Ishikawa (cell line): ENCODE data around the gene NSUN3.

ENCODE experiments used
- CEBPB ChIP-seq: IDR thresholded peaks from 2 replicates; pipeline ENCODE4 v1.6.1; 2012
- CREB1 ChIP-seq: IDR thresholded peaks from 2 replicates; pipeline ENCODE4 v1.6.1; 2012; ENCODE audit warnings: low read depth
- EGR1 ChIP-seq: IDR thresholded peaks from 2 replicates; pipeline ENCODE4 v1.6.1; 2012
- EP300 ChIP-seq: IDR thresholded peaks from 2 replicates; pipeline ENCODE4 v1.6.1; 2012; ENCODE audit warnings: borderline replicate concordance
- FOXM1 ChIP-seq: IDR thresholded peaks from 2 replicates; pipeline ENCODE4 v1.6.1; 2012; ENCODE audit warnings: low read depth, borderline replicate concordance
- NFIC ChIP-seq: IDR thresholded peaks from 2 replicates; pipeline ENCODE4 v1.6.1; 2012
- RAD21 ChIP-seq: IDR thresholded peaks from 2 replicates; pipeline ENCODE4 v1.6.1; 2012; ENCODE audit warnings: low read depth
- TAF1 ChIP-seq: IDR thresholded peaks from 2 replicates; pipeline ENCODE4 v1.6.1; 2012; ENCODE audit warnings: low read depth, mild to moderate bottlenecking
- TCF12 ChIP-seq: IDR thresholded peaks from 2 replicates; pipeline ENCODE4 v1.6.1; 2012; ENCODE audit warnings: low read depth
- TEAD4 ChIP-seq: IDR thresholded peaks from 2 replicates; pipeline ENCODE4 v1.6.1; 2012
- YY1 ChIP-seq: IDR thresholded peaks from 2 replicates; pipeline ENCODE4 v1.6.1; 2012; ENCODE audit warnings: low read depth
- ZBTB7A ChIP-seq: IDR thresholded peaks from 2 replicates; pipeline ENCODE4 v1.6.1; 2012; ENCODE audit warnings: low read depth
- TF ChIP-seq, protein P1 (sequence below): IDR thresholded peaks from 2 replicates; pipeline ENCODE4 v1.6.1; 2012; ENCODE audit warnings: low read depth, mild to moderate bottlenecking
- TF ChIP-seq, protein P2 (sequence below): IDR thresholded peaks from 2 replicates; pipeline ENCODE4 v1.6.1; 2012
- TF ChIP-seq, protein P3 (sequence below): IDR thresholded peaks from 2 replicates; pipeline ENCODE4 v1.6.1; 2012

NSUN3 gene

DNA sequence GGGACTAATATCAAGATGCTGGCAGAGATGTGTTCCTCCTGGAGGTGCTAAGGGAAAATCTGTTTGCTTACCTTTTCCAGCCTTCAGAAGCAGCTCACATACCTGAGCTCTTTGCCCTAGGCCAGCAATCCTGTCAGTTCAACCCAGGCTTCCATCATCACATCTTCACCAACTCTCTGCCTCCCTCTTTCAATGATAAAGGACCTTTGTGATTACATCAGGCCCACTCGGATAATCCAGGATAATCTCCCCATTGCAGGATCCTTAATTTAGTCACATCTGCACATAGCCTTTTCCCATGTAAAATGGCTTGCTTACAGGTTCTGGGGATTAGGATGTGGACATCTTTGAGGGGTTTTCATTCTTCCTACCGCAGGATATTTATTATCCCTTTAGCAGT is 58.3 kb downstream of the NSUN3 start:
- TF ChIP-seq EGR1 (no peak), CREB1 (no peak), EP300 (no peak), NFIC (no peak), ZBTB7A (no peak), RAD21 (no peak), FOXM1 (no peak), YY1 (no peak), CEBPB (no peak), TEAD4 (no peak), TAF1 (no peak), TCF12 (no peak)
- TF ChIP-seq, protein P1, sequence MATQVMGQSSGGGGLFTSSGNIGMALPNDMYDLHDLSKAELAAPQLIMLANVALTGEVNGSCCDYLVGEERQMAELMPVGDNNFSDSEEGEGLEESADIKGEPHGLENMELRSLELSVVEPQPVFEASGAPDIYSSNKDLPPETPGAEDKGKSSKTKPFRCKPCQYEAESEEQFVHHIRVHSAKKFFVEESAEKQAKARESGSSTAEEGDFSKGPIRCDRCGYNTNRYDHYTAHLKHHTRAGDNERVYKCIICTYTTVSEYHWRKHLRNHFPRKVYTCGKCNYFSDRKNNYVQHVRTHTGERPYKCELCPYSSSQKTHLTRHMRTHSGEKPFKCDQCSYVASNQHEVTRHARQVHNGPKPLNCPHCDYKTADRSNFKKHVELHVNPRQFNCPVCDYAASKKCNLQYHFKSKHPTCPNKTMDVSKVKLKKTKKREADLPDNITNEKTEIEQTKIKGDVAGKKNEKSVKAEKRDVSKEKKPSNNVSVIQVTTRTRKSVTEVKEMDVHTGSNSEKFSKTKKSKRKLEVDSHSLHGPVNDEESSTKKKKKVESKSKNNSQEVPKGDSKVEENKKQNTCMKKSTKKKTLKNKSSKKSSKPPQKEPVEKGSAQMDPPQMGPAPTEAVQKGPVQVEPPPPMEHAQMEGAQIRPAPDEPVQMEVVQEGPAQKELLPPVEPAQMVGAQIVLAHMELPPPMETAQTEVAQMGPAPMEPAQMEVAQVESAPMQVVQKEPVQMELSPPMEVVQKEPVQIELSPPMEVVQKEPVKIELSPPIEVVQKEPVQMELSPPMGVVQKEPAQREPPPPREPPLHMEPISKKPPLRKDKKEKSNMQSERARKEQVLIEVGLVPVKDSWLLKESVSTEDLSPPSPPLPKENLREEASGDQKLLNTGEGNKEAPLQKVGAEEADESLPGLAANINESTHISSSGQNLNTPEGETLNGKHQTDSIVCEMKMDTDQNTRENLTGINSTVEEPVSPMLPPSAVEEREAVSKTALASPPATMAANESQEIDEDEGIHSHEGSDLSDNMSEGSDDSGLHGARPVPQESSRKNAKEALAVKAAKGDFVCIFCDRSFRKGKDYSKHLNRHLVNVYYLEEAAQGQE, result no peak
- TF ChIP-seq, protein P2, sequence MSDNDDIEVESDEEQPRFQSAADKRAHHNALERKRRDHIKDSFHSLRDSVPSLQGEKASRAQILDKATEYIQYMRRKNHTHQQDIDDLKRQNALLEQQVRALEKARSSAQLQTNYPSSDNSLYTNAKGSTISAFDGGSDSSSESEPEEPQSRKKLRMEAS, result no peak
- TF ChIP-seq, protein P3, sequence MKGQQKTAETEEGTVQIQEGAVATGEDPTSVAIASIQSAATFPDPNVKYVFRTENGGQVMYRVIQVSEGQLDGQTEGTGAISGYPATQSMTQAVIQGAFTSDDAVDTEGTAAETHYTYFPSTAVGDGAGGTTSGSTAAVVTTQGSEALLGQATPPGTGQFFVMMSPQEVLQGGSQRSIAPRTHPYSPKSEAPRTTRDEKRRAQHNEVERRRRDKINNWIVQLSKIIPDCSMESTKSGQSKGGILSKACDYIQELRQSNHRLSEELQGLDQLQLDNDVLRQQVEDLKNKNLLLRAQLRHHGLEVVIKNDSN, result no peak

DNA sequence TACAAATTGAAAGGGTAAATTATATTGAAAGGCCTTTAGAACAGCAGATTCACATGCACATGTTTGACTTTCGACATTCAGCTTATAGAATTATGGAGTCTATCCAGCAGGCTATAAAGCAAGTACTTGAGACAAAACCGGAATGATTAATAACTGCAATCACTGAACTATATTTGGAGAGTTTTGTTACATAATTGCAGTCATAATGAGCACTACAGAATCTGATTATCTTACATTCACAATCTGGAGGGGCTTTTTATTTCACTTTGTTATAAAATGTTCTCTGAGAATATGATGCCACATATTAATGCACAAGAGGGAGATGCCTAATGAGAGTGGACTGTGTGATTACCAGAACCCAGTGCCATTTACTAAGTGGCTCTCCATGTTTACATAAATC is 64.3 kb downstream of the NSUN3 start:
- TF ChIP-seq, protein P1, result no peak
- TF ChIP-seq TEAD4 (no peak), TAF1 (no peak)

DNA sequence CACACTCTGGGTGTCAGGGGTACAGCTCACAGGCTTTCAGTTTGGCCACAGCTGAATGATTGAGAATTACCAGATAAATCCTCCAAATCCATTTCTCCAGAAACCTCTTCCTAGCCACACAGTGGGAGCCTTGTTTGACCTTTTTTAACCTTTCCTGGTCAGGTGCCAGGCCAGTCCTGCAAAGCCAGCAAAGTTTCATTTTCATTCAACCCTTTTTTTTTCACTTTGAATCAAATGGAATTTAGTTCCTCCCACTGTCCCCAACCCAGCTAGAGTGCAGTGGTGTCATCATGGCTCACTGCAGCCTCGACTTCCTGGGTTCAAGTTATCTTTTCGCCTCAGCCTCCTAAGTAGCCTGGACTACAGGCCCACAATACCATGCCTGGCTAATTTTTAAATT is 67.8 kb downstream of the NSUN3 start:
- TF ChIP-seq, protein P1, result no peak
- TF ChIP-seq NFIC, result no peak

DNA sequence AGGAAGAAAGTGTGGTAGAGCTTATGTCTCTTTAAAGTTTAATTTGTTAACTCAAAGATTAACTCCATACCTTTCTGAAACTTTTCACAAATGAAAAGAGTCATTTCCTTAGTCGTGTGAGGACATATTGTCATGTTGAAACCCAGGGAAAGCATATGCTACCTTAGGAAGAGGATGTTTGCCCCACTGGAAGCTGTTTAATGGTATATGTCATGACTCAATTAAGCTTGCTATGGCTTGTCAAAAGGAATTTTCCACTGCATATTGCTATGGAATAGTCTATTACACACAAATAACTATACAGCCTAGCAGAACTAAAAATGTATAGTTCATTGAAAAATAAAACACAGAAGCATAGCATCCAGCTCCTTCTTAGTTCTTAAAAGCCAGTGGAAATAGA is 69.9 kb downstream of the NSUN3 start:
- TF ChIP-seq TAF1 (no peak), FOXM1 (no peak), EP300 (no peak), YY1 (no peak), EGR1 (no peak), NFIC (no peak), RAD21 (no peak), TCF12 (no peak), CEBPB (no peak)
- TF ChIP-seq, protein P3, result no peak
- TF ChIP-seq, protein P1, result no peak
